Mammary epithelial cell (primary cell): ENCODE measurements around the gene PLP1.

Experiments used
- EZH2 ChIP-seq: IDR thresholded peaks from 2 replicates; pipeline ENCODE4 v1.6.1; 2012; ENCODE audit warnings: low read length, inconsistent platforms, borderline replicate concordance
- TF ChIP-seq, protein P1 (sequence below), 2 donors: IDR thresholded peaks in 1 of 2; conservative IDR thresholded peaks in 1 of 2; 2 replicates each; pipeline ENCODE4 v1.5.1; 2011 to 2012; ENCODE audit warnings: inconsistent platforms in 2 of 2, low read length in 2 of 2, mild to moderate bottlenecking in 2 of 2, control low read depth in 1 of 2, low read depth in 1 of 2; ENCODE audit not compliant: insufficient read depth in 1 of 2; ENCODE audit errors: extremely low read depth in 1 of 2

DNA sequence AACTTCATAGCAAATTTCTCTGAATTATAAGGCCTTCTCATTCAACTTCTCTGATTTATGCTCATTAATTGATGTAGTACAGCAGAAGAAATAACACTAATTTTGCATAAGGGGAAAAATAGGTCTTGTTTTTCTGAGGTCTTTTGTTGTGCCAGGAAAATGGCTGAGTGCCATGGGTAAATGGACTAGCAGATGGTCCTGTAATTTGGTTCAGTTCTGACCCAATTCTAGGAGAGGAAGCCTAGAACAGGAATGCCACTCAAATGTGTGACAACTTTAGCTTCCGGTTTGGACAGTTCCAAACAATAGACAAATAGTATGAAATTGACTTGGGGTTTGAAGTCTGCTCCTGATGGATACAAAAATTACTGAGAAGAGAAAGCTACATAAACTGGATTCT, 49.2 kb downstream of the PLP1 start:
- TF ChIP-seq, protein P1, sequence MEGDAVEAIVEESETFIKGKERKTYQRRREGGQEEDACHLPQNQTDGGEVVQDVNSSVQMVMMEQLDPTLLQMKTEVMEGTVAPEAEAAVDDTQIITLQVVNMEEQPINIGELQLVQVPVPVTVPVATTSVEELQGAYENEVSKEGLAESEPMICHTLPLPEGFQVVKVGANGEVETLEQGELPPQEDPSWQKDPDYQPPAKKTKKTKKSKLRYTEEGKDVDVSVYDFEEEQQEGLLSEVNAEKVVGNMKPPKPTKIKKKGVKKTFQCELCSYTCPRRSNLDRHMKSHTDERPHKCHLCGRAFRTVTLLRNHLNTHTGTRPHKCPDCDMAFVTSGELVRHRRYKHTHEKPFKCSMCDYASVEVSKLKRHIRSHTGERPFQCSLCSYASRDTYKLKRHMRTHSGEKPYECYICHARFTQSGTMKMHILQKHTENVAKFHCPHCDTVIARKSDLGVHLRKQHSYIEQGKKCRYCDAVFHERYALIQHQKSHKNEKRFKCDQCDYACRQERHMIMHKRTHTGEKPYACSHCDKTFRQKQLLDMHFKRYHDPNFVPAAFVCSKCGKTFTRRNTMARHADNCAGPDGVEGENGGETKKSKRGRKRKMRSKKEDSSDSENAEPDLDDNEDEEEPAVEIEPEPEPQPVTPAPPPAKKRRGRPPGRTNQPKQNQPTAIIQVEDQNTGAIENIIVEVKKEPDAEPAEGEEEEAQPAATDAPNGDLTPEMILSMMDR (conservative IDR thresholded peaks at IDR 0.05 in 1 of 2, IDR thresholded peaks at IDR 0.05 in 1 of 2; ENCODE audit: extremely low read depth in 1 of 2, insufficient read depth in 1 of 2, low read depth in 1 of 2, low read length in 2 of 2) = no peak
- no peak for TF ChIP-seq EZH2
